K562 (cell line): ENCODE measurements around the gene IL4I1. TPM values are rescaled to one million over a fixed set of nuclear protein-coding genes. Genes with fewer than 3 reads are reported as not detected.
A peak's percentile ranks its signal among the peaks of the same experiment; 100 is the strongest.

Experiments
- ESRRB ChIP-seq: fragments of 250-450 bp; sonication (Bioruptor Pico); IDR thresholded peaks from 2 replicates; pipeline ENCODE4 v1.5.0; 2020; ENCODE audit warnings: mild to moderate bottlenecking, moderate library complexity, borderline replicate concordance
- KDM2B ChIP-seq: fragments of 250-450 bp; sonication (Bioruptor Pico); IDR thresholded peaks from 2 replicates; pipeline ENCODE4 v1.8.0; 2021; ENCODE audit warnings: mild to moderate bottlenecking, moderate library complexity
- MECOM ChIP-seq: fragments of 250-450 bp; sonication (Bioruptor Pico); IDR thresholded peaks from 2 replicates; pipeline ENCODE4 v1.8.0; 2022; ENCODE audit warnings: inconsistent platforms
- ZBED1 ChIP-seq: IDR thresholded peaks from 2 replicates; pipeline ENCODE4 v1.6.1; 2014
- ZNF146 ChIP-seq: IDR thresholded peaks from one replicate; pipeline ENCODE4 v1.6.1; 2018; ENCODE audit warnings: missing compliant biosample characterization; ENCODE audit not compliant: unreplicated experiment
- polyA plus RNA-seq, 8 experiments: library from polyadenylated mRNA; depleted of rRNA in 4 of 8; stranded (reverse) in 5 of 8; unstranded in 3 of 8; fragments of >200 nt; fragmentation: Nextera tagmentation in 2 of 8; fragmentation: Illumina TruSeq in 1 of 8; extraction: Ambion mirVana in 2 of 8; extraction: Trizol in 1 of 8; gene quantifications; 2 replicates each; pipeline versions ENCODE4 v1.2.1 to v1.2.3, GENCODE V29; 2011 to 2014; ENCODE audit warnings: inconsistent platforms in 1 of 8, missing spikeins in 1 of 8
- total RNA-seq, 7 experiments: library from RNA; depleted of rRNA in 6 of 7; stranded (reverse); fragments of >200 nt in 6 of 7; fragmentation: Illumina TruSeq in 2 of 7; extraction: Trizol in 2 of 7; gene quantifications; 2 replicates each; pipeline versions ENCODE4 v1.2.1 to v1.2.3, GENCODE V29; 2011 to 2021; ENCODE audit warnings: low replicate concordance in 1 of 7
- TF ChIP-seq, protein P1 (sequence below): fragments of 450-650 bp; IDR thresholded peaks from 2 replicates; pipeline ENCODE4 v1.6.1; 2016; ENCODE audit warnings: low read depth
- TF ChIP-seq, protein P2 (sequence below): fragments of 450-650 bp; IDR thresholded peaks from 2 replicates; pipeline ENCODE4 v1.6.1; 2016; ENCODE audit warnings: mild to moderate bottlenecking, moderate library complexity

IL4I1 gene
- total and polyA plus RNA-seq, 9 of the 15 experiments (the other 6 are each of a cell fraction or from before 2014, with no cell fraction given): 0.06 to 0.95 (median 0.43) TPM; not detected in 2

DNA sequence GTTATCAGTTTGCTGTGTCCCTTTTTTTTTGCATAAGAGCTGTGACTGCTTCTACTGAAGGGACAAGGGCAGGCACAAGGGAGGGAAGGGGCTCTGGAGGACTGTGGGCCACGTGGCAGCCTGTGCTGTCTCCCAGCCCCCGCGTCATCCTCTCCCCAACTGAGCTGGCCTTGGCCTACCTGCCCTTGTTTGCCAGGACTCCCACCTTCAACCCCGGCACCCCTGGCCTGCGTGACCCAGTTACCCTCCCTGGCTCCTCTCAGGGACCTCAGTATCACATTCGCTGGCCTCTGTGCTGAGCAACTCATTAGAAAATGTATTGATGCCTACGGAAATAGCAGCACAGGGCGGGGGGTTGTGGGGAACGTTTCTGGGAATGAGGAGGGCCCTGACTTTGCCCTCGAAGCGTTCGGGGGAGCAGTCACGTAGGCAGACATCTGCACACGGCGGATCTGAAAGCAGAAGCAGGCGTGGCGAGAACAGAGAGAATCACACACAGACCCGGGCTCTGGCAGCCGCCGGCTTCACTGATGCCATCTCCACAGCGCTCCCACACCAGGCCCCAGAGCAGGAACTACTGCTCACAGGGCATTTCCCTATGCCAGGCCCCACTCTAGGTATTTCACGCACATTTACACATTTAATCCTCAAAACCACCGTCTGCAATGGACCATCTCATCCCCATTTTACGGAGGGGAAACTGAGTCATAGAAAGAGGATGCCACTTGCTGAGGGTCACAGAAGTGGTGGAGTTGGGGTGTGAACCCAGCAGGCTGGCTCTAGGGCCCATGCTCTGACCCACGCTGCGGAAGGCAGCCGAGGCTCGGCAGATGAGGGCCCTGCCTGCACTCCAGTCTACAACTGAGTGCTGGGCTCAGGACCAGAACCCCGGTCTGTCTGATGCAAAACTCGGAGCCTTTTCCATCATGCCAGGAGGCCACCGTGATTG lies 26.6 kb upstream of the IL4I1 start (continued):
- TF ChIP-seq, protein P1, sequence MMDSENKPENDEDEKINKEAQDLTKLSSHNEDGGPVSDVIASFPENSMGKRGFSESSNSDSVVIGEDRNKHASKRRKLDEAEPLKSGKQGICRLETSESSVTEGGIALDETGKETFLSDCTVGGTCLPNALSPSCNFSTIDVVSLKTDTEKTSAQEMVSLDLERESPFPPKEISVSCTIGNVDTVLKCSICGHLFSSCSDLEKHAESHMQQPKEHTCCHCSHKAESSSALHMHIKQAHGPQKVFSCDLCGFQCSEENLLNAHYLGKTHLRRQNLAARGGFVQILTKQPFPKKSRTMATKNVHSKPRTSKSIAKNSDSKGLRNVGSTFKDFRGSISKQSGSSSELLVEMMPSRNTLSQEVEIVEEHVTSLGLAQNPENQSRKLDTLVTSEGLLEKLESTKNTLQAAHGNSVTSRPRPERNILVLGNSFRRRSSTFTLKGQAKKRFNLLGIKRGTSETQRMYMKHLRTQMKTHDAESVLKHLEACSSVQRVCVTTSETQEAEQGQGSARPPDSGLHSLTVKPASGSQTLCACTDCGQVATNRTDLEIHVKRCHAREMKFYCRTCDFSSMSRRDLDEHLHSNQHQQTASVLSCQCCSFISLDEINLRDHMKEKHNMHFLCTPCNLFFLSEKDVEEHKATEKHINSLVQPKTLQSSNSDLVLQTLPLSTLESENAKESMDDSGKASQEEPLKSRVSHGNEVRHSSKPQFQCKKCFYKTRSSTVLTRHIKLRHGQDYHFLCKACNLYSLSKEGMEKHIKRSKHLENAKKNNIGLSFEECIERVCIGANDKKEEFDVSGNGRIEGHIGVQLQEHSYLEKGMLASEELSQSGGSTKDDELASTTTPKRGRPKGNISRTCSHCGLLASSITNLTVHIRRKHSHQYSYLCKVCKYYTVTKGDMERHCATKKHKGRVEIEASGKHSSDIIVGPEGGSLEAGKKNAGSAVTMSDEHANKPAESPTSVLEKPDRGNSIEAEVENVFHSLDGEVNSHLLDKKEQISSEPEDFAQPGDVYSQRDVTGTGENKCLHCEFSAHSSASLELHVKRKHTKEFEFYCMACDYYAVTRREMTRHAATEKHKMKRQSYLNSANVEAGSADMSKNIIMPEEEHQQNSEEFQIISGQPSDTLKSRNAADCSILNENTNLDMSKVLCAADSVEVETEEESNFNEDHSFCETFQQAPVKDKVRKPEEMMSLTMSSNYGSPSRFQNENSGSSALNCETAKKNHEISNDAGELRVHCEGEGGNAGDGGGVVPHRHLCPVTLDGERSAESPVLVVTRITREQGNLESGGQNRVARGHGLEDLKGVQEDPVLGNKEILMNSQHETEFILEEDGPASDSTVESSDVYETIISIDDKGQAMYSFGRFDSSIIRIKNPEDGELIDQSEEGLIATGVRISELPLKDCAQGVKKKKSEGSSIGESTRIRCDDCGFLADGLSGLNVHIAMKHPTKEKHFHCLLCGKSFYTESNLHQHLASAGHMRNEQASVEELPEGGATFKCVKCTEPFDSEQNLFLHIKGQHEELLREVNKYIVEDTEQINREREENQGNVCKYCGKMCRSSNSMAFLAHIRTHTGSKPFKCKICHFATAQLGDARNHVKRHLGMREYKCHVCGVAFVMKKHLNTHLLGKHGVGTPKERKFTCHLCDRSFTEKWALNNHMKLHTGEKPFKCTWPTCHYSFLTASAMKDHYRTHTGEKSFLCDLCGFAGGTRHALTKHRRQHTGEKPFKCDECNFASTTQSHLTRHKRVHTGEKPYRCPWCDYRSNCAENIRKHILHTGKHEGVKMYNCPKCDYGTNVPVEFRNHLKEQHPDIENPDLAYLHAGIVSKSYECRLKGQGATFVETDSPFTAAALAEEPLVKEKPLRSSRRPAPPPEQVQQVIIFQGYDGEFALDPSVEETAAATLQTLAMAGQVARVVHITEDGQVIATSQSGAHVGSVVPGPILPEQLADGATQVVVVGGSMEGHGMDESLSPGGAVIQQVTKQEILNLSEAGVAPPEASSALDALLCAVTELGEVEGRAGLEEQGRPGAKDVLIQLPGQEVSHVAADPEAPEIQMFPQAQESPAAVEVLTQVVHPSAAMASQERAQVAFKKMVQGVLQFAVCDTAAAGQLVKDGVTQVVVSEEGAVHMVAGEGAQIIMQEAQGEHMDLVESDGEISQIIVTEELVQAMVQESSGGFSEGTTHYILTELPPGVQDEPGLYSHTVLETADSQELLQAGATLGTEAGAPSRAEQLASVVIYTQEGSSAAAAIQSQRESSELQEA: no peak
- TF ChIP-seq KDM2B (CRISPR knock-in tag) (no peak), ZNF146 (CRISPR knock-in tag) (no peak), ZBED1 (no peak), MECOM (CRISPR knock-in tag) (peak; percentile 32), ESRRB (CRISPR knock-in tag) (no peak)
- TF ChIP-seq, protein P2, sequence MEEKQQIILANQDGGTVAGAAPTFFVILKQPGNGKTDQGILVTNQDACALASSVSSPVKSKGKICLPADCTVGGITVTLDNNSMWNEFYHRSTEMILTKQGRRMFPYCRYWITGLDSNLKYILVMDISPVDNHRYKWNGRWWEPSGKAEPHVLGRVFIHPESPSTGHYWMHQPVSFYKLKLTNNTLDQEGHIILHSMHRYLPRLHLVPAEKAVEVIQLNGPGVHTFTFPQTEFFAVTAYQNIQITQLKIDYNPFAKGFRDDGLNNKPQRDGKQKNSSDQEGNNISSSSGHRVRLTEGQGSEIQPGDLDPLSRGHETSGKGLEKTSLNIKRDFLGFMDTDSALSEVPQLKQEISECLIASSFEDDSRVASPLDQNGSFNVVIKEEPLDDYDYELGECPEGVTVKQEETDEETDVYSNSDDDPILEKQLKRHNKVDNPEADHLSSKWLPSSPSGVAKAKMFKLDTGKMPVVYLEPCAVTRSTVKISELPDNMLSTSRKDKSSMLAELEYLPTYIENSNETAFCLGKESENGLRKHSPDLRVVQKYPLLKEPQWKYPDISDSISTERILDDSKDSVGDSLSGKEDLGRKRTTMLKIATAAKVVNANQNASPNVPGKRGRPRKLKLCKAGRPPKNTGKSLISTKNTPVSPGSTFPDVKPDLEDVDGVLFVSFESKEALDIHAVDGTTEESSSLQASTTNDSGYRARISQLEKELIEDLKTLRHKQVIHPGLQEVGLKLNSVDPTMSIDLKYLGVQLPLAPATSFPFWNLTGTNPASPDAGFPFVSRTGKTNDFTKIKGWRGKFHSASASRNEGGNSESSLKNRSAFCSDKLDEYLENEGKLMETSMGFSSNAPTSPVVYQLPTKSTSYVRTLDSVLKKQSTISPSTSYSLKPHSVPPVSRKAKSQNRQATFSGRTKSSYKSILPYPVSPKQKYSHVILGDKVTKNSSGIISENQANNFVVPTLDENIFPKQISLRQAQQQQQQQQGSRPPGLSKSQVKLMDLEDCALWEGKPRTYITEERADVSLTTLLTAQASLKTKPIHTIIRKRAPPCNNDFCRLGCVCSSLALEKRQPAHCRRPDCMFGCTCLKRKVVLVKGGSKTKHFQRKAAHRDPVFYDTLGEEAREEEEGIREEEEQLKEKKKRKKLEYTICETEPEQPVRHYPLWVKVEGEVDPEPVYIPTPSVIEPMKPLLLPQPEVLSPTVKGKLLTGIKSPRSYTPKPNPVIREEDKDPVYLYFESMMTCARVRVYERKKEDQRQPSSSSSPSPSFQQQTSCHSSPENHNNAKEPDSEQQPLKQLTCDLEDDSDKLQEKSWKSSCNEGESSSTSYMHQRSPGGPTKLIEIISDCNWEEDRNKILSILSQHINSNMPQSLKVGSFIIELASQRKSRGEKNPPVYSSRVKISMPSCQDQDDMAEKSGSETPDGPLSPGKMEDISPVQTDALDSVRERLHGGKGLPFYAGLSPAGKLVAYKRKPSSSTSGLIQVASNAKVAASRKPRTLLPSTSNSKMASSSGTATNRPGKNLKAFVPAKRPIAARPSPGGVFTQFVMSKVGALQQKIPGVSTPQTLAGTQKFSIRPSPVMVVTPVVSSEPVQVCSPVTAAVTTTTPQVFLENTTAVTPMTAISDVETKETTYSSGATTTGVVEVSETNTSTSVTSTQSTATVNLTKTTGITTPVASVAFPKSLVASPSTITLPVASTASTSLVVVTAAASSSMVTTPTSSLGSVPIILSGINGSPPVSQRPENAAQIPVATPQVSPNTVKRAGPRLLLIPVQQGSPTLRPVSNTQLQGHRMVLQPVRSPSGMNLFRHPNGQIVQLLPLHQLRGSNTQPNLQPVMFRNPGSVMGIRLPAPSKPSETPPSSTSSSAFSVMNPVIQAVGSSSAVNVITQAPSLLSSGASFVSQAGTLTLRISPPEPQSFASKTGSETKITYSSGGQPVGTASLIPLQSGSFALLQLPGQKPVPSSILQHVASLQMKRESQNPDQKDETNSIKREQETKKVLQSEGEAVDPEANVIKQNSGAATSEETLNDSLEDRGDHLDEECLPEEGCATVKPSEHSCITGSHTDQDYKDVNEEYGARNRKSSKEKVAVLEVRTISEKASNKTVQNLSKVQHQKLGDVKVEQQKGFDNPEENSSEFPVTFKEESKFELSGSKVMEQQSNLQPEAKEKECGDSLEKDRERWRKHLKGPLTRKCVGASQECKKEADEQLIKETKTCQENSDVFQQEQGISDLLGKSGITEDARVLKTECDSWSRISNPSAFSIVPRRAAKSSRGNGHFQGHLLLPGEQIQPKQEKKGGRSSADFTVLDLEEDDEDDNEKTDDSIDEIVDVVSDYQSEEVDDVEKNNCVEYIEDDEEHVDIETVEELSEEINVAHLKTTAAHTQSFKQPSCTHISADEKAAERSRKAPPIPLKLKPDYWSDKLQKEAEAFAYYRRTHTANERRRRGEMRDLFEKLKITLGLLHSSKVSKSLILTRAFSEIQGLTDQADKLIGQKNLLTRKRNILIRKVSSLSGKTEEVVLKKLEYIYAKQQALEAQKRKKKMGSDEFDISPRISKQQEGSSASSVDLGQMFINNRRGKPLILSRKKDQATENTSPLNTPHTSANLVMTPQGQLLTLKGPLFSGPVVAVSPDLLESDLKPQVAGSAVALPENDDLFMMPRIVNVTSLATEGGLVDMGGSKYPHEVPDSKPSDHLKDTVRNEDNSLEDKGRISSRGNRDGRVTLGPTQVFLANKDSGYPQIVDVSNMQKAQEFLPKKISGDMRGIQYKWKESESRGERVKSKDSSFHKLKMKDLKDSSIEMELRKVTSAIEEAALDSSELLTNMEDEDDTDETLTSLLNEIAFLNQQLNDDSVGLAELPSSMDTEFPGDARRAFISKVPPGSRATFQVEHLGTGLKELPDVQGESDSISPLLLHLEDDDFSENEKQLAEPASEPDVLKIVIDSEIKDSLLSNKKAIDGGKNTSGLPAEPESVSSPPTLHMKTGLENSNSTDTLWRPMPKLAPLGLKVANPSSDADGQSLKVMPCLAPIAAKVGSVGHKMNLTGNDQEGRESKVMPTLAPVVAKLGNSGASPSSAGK: no peak
